GM12878 (cell line): ENCODE results near the gene MST1R. TPM values are rescaled to one million over a fixed set of nuclear protein-coding genes. Genes with fewer than 3 reads are reported as not detected.

ENCODE experiments used
- ATAC-seq: fragments of 200-7000 bp; cut with Tn5 transposase; 3 replicates; pipeline ENCODE4 v1.9.1; 2020; ENCODE audit warnings: mild to moderate bottlenecking, moderate library complexity
- BruUV-seq: library from RNA; stranded (reverse); fragments of 400-500 nt; replicated peaks from 2 replicates; lab custom pipeline; 2021; lab: Mats Ljungman, UMichigan
- CTCF ChIA-PET: fragments of 300-600 bp; sonication (Branson Sonifier 250); formaldehyde crosslinking; extraction: SDS; loops from one replicate; lab custom pipeline; 2021; ENCODE audit warnings: inconsistent platforms; lab: Yijun Ruan, JAX
- POLR2A ChIA-PET: fragments of 350-600 bp; formaldehyde crosslinking; extraction: SDS; loops from one replicate; lab custom pipeline; 2021; ENCODE audit warnings: inconsistent platforms; lab: Charles Lee
- RAD21 ChIA-PET: fragments of 300-600 bp; sonication (Branson Sonifier 250); formaldehyde crosslinking; loops from one replicate; lab custom pipeline; 2023; ENCODE audit warnings: antibody characterized with exemption; ENCODE audit not compliant: unreplicated experiment; lab: Charles Lee
- SMC1A ChIA-PET: fragments of 300-600 bp; sonication (Branson Sonifier 250); formaldehyde crosslinking; loops from one replicate; lab custom pipeline; 2023; ENCODE audit not compliant: unreplicated experiment, uncharacterized antibody; lab: Charles Lee
- DNase-seq: peaks from one replicate; pipeline ENCODE4 v3.0.0-alpha.2; 2011; ENCODE audit warnings: low read depth, low spot score
- FAIRE-seq: peaks from 3 replicates; lab custom pipeline; 2011; peaks lifted over from hg19 to GRCh38; lab: Jason Lieb, UNC
- H2AFZ ChIP-seq: 2 replicates; pipeline ENCODE4 v1.6.0; 2011; ENCODE audit warnings: low read depth, low read length, control low read depth; ENCODE audit not compliant: control insufficient read depth
- H3K27ac ChIP-seq: 2 replicates; pipeline ENCODE4 v1.5.1; 2011; ENCODE audit warnings: control low read depth; ENCODE audit not compliant: control insufficient read depth, insufficient read depth
- H3K27me3 ChIP-seq, 2 experiments: replicated peaks in 1 of 2; 2 replicates each; pipeline versions ENCODE4 v1.6.0 to v1.6.1; 2011; ENCODE audit warnings: low read length in 1 of 2; ENCODE audit not compliant: control insufficient read depth in 2 of 2, insufficient read depth in 2 of 2
- H3K36me3 ChIP-seq, 2 experiments: 2 replicates each; pipeline ENCODE4 v1.5.1; 2011; ENCODE audit warnings: low read length in 1 of 2; ENCODE audit not compliant: control insufficient read depth in 2 of 2, insufficient read depth in 2 of 2
- H3K4me1 ChIP-seq: 2 replicates; pipeline ENCODE4 v1.6.1; 2011; ENCODE audit warnings: mild to moderate bottlenecking, low read length, moderate library complexity, mixed read lengths; ENCODE audit not compliant: control insufficient read depth, insufficient read depth
- H3K4me2 ChIP-seq: 2 replicates; pipeline ENCODE4 v1.6.0; 2011; ENCODE audit warnings: control low read depth; ENCODE audit not compliant: control insufficient read depth, insufficient read depth
- H3K4me3 ChIP-seq: fragments of 200-600 bp; sonication (generic); 2 replicates; pipeline ENCODE4 v1.5.1; 2016
- H3K79me2 ChIP-seq: 2 replicates; pipeline ENCODE4 v1.6.0; 2011; ENCODE audit warnings: low read length; ENCODE audit not compliant: control insufficient read depth, insufficient read depth
- H3K9ac ChIP-seq: 2 replicates; pipeline ENCODE4 v1.8.0; 2011; ENCODE audit warnings: low read length, control low read depth, mixed read lengths; ENCODE audit not compliant: control insufficient read depth, insufficient read depth
- H3K9me3 ChIP-seq: replicated peaks from 3 replicates; pipeline ENCODE4 v1.5.1; 2011; ENCODE audit warnings: mild to moderate bottlenecking, low read length; ENCODE audit not compliant: control insufficient read depth, insufficient read depth
- H4K20me1 ChIP-seq: 2 replicates; pipeline ENCODE4 v1.6.0; 2011; ENCODE audit not compliant: control insufficient read depth, insufficient read depth
- EGR1 ChIP-seq, 2 experiments: IDR thresholded peaks; 1 replicate in 1 of 2; 2 replicates in 1 of 2; pipeline ENCODE4 v1.6.1; 2011 to 2012; ENCODE audit warnings: low read depth in 2 of 2, low read length in 2 of 2, borderline replicate concordance in 1 of 2, mild to moderate bottlenecking in 1 of 2, moderate library complexity in 1 of 2
- EZH2 ChIP-seq: IDR thresholded peaks from 2 replicates; pipeline ENCODE4 v1.6.1; 2012; ENCODE audit warnings: low read depth, mild to moderate bottlenecking, control low read depth, inconsistent platforms, low read length, borderline replicate concordance; ENCODE audit not compliant: control insufficient read depth
- FOXK2 ChIP-seq: fragments of 450-650 bp; IDR thresholded peaks from 2 replicates; pipeline ENCODE4 v1.6.1; 2017; ENCODE audit warnings: mild to moderate bottlenecking, moderate library complexity
- GABPA ChIP-seq: IDR thresholded peaks from 2 replicates; pipeline ENCODE4 v1.6.1; 2014; ENCODE audit warnings: antibody characterized with exemption, low read depth, mild to moderate bottlenecking, inconsistent platforms
- JUND ChIP-seq: IDR thresholded peaks from 2 replicates; pipeline ENCODE4 v1.6.1; 2012; ENCODE audit warnings: low read depth, mild to moderate bottlenecking, low read length, improper control_type of control experiment, moderate library complexity
- KAT2A ChIP-seq: conservative IDR thresholded peaks from 2 replicates; pipeline ENCODE4 v1.6.1; 2011; ENCODE audit warnings: low read depth, low read length; ENCODE audit not compliant: control insufficient read depth
- MYB ChIP-seq: fragments of 150-350 bp; IDR thresholded peaks from 2 replicates; pipeline ENCODE4 v1.6.1; 2014; ENCODE audit warnings: mild to moderate bottlenecking, low read depth, low read length, borderline replicate concordance
- PAX5 ChIP-seq: IDR thresholded peaks from 2 replicates; pipeline ENCODE4 v1.6.1; 2011; ENCODE audit warnings: low read depth, low read length, borderline replicate concordance
- PRDM15 ChIP-seq: fragments of 450-650 bp; formaldehyde crosslinking; IDR thresholded peaks from 2 replicates; pipeline ENCODE4 v1.4.0; 2020; ENCODE audit warnings: mild to moderate bottlenecking, moderate library complexity
- RUNX3 ChIP-seq: IDR thresholded peaks from 2 replicates; pipeline ENCODE4 v1.6.1; 2012; ENCODE audit warnings: low read length, inconsistent platforms
- SP1 ChIP-seq: IDR thresholded peaks from one replicate; pipeline ENCODE4 v1.6.1; 2011; ENCODE audit warnings: low read depth, low read length
- ZNF217 ChIP-seq: fragments of 450-650 bp; IDR thresholded peaks from 2 replicates; pipeline ENCODE4 v1.6.1; 2017; ENCODE audit warnings: antibody characterized with exemption, mild to moderate bottlenecking
- ZNF384 ChIP-seq: IDR thresholded peaks from 2 replicates; pipeline ENCODE4 v1.6.1; 2012; ENCODE audit warnings: low read depth, mild to moderate bottlenecking, low read length, improper control_type of control experiment, borderline replicate concordance
- ZSCAN29 ChIP-seq: fragments of 450-650 bp; IDR thresholded peaks from 2 replicates; pipeline ENCODE4 v1.6.1; 2017; ENCODE audit warnings: mild to moderate bottlenecking, moderate library complexity
- WGBS: methylation state at CpG from one replicate; pipeline ENCODE4 v1.1.6; 2016; ENCODE audit warnings: low lambda C conversion rate; ENCODE audit not compliant: insufficient replicate concordance, insufficient coverage; ENCODE audit errors: missing lambda C conversion rate; 5-methylcytosine and 5-hydroxymethylcytosine counted together
- in situ Hi-C: fragments of 300-500 bp; cut with MboI; formaldehyde crosslinking; loops from 9 replicates; pipeline ENCODE4 v1.14.3; 2018; ENCODE audit warnings: mixed read lengths
- intact Hi-C: fragments of 100-400 bp; cut with micrococcal nuclease; formaldehyde crosslinking; loops from one replicate; pipeline ENCODE4 v1.14.2; 2022; ENCODE audit not compliant: unreplicated experiment
- polyA plus RNA-seq, 11 experiments: library from polyadenylated mRNA; depleted of rRNA in 4 of 11; unstranded in 6 of 11; stranded (reverse) in 5 of 11; fragments of >200 nt; fragmentation: Nextera tagmentation in 4 of 11; fragmentation: Illumina TruSeq in 1 of 11; extraction: Ambion mirVana in 4 of 11; extraction: Trizol in 1 of 11; gene quantifications; 1 replicate in 1 of 11; 2 replicates in 10 of 11; pipeline versions ENCODE4 v1.2.1 to v1.2.3, GENCODE V29; 2011 to 2016; ENCODE audit warnings: inconsistent platforms in 2 of 11, missing spikeins in 2 of 11, low read depth in 1 of 11
- total RNA-seq, 4 experiments: library from RNA; depleted of rRNA in 3 of 4; stranded (reverse); fragments of >200 nt in 3 of 4; fragmentation: Illumina TruSeq in 1 of 4; extraction: Trizol in 1 of 4; gene quantifications; 2 replicates each; pipeline versions ENCODE4 v1.2.1 to v1.2.3, GENCODE V29; 2013 to 2021
- TF ChIP-seq, protein P1 (sequence below): IDR thresholded peaks from 2 replicates; pipeline ENCODE4 v1.6.1; 2011; ENCODE audit warnings: borderline replicate concordance, low read depth, mild to moderate bottlenecking, moderate library complexity, mixed read lengths, low read length; ENCODE audit not compliant: insufficient read depth; ENCODE audit errors: extremely low read length
- TF ChIP-seq, protein P2 (sequence below): fragments of 450-650 bp; formaldehyde crosslinking; IDR thresholded peaks from 2 replicates; pipeline ENCODE4 v1.5.0; 2022; ENCODE audit warnings: mild to moderate bottlenecking, missing genetic modification characterization

MST1R gene
- total and polyA plus RNA-seq, 10 of the 15 experiments (the other 5 are each of a cell fraction or from before 2014, with no cell fraction given): 0.40 to 5.6 (median 1.2) TPM

GRCh38 chr3:49877716-49878115 lies 26.0 kb downstream of the MST1R start:
- POLR2A ChIA-PET: interaction anchor here (0.5 to 0.7 kb wide), 3 partner anchors 79 to 1160 kb away, joined by 3 to 6 read pairs (median 3); no protein-coding TSS in a partner anchor
- TF ChIP-seq FOXK2 (no peak), GABPA (no peak), JUND (no peak), RUNX3 (no peak), PAX5 (no peak), ZSCAN29 (no peak), SP1 (no peak), ZNF217 (no peak), KAT2A (no peak), EZH2 (no peak), MYB (no peak), PRDM15 (no peak), EGR1 (IDR thresholded peaks at IDR 0.05; ENCODE audit: borderline replicate concordance in 1 of 2, low read depth in 2 of 2, low read length in 2 of 2) (no peak), ZNF384 (no peak)
- TF ChIP-seq, protein P1, sequence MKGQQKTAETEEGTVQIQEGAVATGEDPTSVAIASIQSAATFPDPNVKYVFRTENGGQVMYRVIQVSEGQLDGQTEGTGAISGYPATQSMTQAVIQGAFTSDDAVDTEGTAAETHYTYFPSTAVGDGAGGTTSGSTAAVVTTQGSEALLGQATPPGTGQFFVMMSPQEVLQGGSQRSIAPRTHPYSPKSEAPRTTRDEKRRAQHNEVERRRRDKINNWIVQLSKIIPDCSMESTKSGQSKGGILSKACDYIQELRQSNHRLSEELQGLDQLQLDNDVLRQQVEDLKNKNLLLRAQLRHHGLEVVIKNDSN: no peak
- TF ChIP-seq, protein P2, sequence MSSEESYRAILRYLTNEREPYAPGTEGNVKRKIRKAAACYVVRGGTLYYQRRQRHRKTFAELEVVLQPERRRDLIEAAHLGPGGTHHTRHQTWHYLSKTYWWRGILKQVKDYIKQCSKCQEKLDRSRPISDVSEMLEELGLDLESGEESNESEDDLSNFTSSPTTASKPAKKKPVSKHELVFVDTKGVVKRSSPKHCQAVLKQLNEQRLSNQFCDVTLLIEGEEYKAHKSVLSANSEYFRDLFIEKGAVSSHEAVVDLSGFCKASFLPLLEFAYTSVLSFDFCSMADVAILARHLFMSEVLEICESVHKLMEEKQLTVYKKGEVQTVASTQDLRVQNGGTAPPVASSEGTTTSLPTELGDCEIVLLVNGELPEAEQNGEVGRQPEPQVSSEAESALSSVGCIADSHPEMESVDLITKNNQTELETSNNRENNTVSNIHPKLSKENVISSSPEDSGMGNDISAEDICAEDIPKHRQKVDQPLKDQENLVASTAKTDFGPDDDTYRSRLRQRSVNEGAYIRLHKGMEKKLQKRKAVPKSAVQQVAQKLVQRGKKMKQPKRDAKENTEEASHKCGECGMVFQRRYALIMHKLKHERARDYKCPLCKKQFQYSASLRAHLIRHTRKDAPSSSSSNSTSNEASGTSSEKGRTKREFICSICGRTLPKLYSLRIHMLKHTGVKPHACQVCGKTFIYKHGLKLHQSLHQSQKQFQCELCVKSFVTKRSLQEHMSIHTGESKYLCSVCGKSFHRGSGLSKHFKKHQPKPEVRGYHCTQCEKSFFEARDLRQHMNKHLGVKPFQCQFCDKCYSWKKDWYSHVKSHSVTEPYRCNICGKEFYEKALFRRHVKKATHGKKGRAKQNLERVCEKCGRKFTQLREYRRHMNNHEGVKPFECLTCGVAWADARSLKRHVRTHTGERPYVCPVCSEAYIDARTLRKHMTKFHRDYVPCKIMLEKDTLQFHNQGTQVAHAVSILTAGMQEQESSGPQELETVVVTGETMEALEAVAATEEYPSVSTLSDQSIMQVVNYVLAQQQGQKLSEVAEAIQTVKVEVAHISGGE (CRISPR knock-in tag): no peak

More at GRCh38 chr3:49877716-49878115, 26.0 kb downstream of the MST1R start:
- SMC1A ChIA-PET: interaction anchor here (0.9 kb wide), 1 partner anchor 29 kb away, joined by 3 read pairs; no protein-coding TSS in a partner anchor
- Histone ChIP-seq H4K20me1 (no peaks in the 10 kb centered on the region), H3K27me3 (peaks cover 0 to 2% of the 10 kb centered on the region in 2 experiments; a peak in 2 of 4 replicates), H3K9ac (no peak overlapping the region), H3K36me3 (no peaks in the 10 kb centered on the region), H2AFZ (no peak overlapping the region), H3K4me2 (no peak overlapping the region), H3K4me1 (no peaks in the 10 kb centered on the region), H3K9me3 (no peaks in the 10 kb centered on the region), H3K4me3 (no peak overlapping the region), H3K79me2 (no peaks in the 10 kb centered on the region), H3K27ac (no peak overlapping the region)
- RAD21 ChIA-PET: interaction anchor here (0.7 kb wide), 1 partner anchor 30 kb away, joined by 4 read pairs; no protein-coding TSS in a partner anchor
- no peak for ATAC-seq
- 96% methylated on average over 2 of the region's 2 CpGs for WGBS
- CTCF ChIA-PET: no interaction called here
- in situ Hi-C loops: no loop called here
- BruUV-seq: no TSS peak
- no peak for DNase-seq
- no peak for FAIRE-seq
- intact Hi-C loops: no loop called here
